Nephron progenitor cell (in vitro differentiated cells): ENCODE measurements around the gene LARP4.
"Not testable (repeated sequence)": the region's sequence is repeated elsewhere in the genome, so short reads cannot be mapped to it uniquely, and the experiment has no call there.

ENCODE experiments used
- DNase-seq: peaks from one replicate; pipeline ENCODE4 v3.0.0; 2021
- H3K27ac Mint-ChIP-seq: 2 replicates; pipeline ENCODE4 v1.8.0; 2021; ENCODE audit warnings: mild to moderate bottlenecking, moderate library complexity, mixed read lengths
- H3K27me3 Mint-ChIP-seq: 2 replicates; pipeline ENCODE4 v1.8.0; 2021; ENCODE audit warnings: mild to moderate bottlenecking, low read depth, mixed read lengths; ENCODE audit not compliant: poor library complexity
- H3K36me3 Mint-ChIP-seq: 2 replicates; pipeline ENCODE4 v1.8.0; 2021; ENCODE audit warnings: low read depth, mixed read lengths
- H3K4me1 Mint-ChIP-seq: 2 replicates; pipeline ENCODE4 v1.8.0; 2021; ENCODE audit warnings: mixed read lengths
- H3K4me3 Mint-ChIP-seq: 2 replicates; pipeline ENCODE4 v1.8.0; 2021; ENCODE audit warnings: mild to moderate bottlenecking, moderate library complexity, mixed read lengths
- H3K9me3 Mint-ChIP-seq: 2 replicates; pipeline ENCODE4 v1.8.0; 2021; ENCODE audit warnings: mild to moderate bottlenecking, moderate library complexity, mixed read lengths
- CTCF ChIP-seq: fragments of 200-600 bp; sonication (generic); IDR thresholded peaks from 2 replicates; pipeline ENCODE4 v1.5.0; 2021; ENCODE audit warnings: antibody characterized with exemption

The LARP4 gene

DNA sequence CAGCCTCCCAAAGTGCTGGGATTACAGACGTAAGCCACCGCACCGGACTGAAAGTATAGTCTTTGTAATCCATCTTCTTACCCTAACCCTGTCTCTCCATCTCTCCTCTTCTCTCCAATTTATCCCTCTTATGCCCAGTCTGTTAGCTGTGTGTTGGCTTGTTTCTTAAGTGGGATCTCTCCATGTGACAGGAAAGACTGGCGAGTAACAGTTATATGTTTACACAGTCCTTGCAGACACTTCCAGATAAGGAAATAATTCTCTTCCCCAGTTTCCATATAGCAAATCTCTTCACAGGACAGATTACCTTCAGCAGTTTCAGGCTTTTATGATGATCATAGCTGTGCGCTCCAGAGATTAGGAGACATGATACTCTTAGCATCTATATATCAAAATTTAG is 88.1 kb downstream of the LARP4 start:
- no peak for TF ChIP-seq CTCF
- DNase-seq: no peak
- Mint-ChIP-seq H3K9me3 (peaks cover 41% of the 10 kb centered on the region), H3K36me3 (no peaks in the 10 kb centered on the region), H3K27ac (no peak overlapping the region), H3K4me1 (no peaks in the 10 kb centered on the region), H3K4me3 (no peak overlapping the region), H3K27me3 (no peaks in the 10 kb centered on the region)

DNA sequence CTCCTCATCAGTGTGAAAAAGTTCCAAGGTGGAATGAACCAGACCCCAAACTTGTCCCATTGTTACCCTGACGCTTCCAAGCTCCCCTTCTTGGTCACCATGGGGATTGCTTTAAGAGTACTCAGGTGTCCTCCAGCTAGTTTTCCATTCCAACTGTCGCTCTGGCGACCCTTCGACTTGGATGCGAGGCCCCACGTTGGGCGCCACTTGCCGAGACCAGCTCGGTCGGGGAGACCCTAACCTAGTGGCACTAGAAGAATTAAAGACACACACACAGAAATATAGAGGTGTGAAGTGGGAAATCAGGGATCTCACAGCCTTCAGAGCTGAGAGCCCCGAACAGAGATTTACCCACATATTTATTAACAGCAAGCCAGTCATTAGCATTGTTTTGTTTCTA is 97.4 kb downstream of the LARP4 start:
- peak; percentile 26 for DNase-seq
- not testable (repeated sequence) for H3K27me3 Mint-ChIP-seq, H3K27ac Mint-ChIP-seq, H3K4me3 Mint-ChIP-seq, H3K4me1 Mint-ChIP-seq
- H3K36me3 Mint-ChIP-seq: peaks cover 16% of the 10 kb centered on the region
- H3K9me3 Mint-ChIP-seq: peaks cover 75% of the 10 kb centered on the region

DNA sequence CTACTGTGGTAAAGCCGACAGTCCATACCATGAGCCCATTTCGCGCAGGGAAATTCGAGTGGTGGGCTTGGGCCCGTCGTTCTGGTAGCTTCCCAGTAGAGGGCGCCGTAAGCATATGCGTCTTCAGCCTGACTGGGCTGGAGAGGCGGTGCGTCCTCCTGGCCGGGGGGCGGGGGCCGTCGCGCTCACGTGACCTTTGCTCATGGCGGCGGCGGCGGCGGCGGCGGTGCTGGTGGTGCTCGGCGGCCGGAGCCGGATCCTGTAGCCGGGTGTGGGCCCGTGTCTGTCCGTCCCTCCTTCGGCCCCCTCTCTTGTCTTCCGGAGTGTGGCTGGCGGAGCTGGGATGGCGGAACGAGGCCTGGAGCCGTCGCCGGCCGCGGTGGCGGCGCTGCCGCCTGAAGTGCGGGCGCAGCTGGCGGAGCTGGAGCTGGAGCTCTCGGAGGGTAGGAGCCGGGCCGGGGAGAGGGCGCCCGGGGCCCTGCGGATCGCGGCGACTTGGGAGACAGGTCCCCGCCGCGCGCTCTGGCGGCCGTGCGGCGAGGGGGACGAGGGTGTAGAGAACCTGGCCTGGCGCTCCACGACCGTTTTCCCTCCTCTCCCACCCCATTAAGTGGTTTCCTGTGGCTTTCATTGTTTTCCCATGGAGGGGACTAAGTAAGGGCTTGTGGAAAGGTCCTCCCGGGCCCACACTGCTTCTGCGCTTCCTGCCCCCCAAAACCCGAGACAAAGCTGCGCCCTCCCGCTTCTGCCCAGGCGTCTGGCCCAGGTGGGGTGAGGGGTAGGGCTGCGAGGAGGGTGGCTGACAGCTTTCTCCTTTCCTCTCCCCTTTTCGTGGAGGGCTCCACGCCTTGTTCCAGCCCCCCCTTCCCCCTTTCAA is 104.4 kb downstream of the LARP4 start, which contains the start of gene DIP2B:
Gene DIP2B, plus strand, starts transcription at position 188 of the 877 bp plus-strand sequence. Its CDS starts 156 bp downstream, at position 344.
- H3K36me3 Mint-ChIP-seq: no peaks in the 10 kb centered on the region
- peak; percentile 81 for TF ChIP-seq CTCF
- H3K27me3 Mint-ChIP-seq: no peaks in the 10 kb centered on the region
- H3K27ac Mint-ChIP-seq: peak within 1 kb of the TSS; percentile 92
- H3K4me3 Mint-ChIP-seq: peak within 1 kb of the TSS; percentile 99
- peaks cover 47% of the 10 kb centered on the region for H3K4me1 Mint-ChIP-seq
- peaks cover 13% of the 10 kb centered on the region for H3K9me3 Mint-ChIP-seq
- DNase-seq: peak; percentile 98

GRCh38 chr12:50505675-50506530 is 105.2 kb downstream of the LARP4 start:
- Mint-ChIP-seq H3K4me1 (peaks cover 52% of the 10 kb centered on the region), H3K36me3 (no peaks in the 10 kb centered on the region), H3K4me3 (peak overlapping the region; percentile 99), H3K9me3 (peaks cover 4% of the 10 kb centered on the region), H3K27ac (peak overlapping the region; percentile 92), H3K27me3 (peaks cover 4% of the 10 kb centered on the region)
- no peak for DNase-seq
- no peak for TF ChIP-seq CTCF

DNA sequence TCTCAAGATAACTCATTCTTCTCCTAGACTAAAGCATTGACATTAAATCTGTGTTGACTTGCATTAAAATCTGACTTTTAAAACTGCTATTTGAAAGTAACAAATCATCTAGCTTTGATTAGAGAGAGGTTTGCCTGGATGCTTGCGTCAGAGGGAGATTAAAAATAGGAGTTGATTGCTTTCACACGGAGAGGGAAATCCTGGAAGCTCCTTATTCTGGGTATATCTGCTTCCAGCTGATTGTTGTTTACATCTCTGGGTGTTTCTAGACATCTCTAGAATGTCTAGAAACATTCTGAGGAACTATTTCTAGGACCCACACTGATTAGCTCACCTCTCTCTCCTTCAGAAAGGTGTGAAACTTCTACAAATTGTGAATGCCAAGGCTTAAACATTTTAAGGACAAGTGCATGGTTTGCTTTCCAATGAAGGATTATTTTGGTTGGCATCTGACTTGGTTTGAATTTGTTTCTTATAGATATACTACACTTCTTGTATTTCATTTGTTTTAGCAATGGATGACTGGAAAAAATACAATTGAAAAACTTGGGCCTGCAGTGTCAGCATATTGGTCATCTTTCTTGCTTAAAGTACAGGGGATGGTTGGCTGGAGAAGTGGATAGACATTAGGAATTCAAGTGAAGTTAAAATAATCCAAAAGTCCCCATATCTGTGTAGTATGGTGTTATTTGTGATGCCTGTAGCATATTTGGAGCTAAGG is 106.2 kb downstream of the LARP4 start:
- peaks cover 4% of the 10 kb centered on the region for H3K27me3 Mint-ChIP-seq
- no peak for TF ChIP-seq CTCF
- H3K27ac Mint-ChIP-seq: no peak overlapping the region

GRCh38 chr12:50507474-50507838 is 106.8 kb downstream of the LARP4 start:
- no peaks in the 10 kb centered on the region for H3K36me3 Mint-ChIP-seq
- H3K27ac Mint-ChIP-seq: no peak overlapping the region
- peaks cover 52% of the 10 kb centered on the region for H3K4me1 Mint-ChIP-seq
- no peak for TF ChIP-seq CTCF
- peaks cover 4% of the 10 kb centered on the region for H3K27me3 Mint-ChIP-seq
- H3K4me3 Mint-ChIP-seq: peak overlapping the region; percentile 99
- H3K9me3 Mint-ChIP-seq: no peaks in the 10 kb centered on the region
- no peak for DNase-seq

More for the DNA sequence above, 106.2 kb downstream of the LARP4 start:
- H3K4me3 Mint-ChIP-seq: peak overlapping the region; percentile 99
- no peaks in the 10 kb centered on the region for H3K9me3 Mint-ChIP-seq
- H3K4me1 Mint-ChIP-seq: peaks cover 52% of the 10 kb centered on the region
- DNase-seq: no peak
- no peaks in the 10 kb centered on the region for H3K36me3 Mint-ChIP-seq
